Ovary (tissue), 3 donors: ENCODE results near the gene SLC16A12.

Experiments
- EP300 ChIP-seq: sonication (generic); formaldehyde crosslinking; IDR thresholded peaks from one replicate; pipeline ENCODE4 v1.6.1; 2017; ENCODE audit warnings: antibody characterized with exemption
- TF ChIP-seq, protein P1 (sequence below), 3 donors: fragments of 450-650 bp in 2 of 3; fragments of 200-600 bp in 1 of 3; IDR thresholded peaks; one replicate each; pipeline versions ENCODE4 v1.5.1 to v1.8.0; 2016 to 2022; ENCODE audit warnings: antibody characterized with exemption in 3 of 3, mild to moderate bottlenecking in 1 of 3
- donor health status: DM: no; HTN: no; CAD: no.

DNA sequence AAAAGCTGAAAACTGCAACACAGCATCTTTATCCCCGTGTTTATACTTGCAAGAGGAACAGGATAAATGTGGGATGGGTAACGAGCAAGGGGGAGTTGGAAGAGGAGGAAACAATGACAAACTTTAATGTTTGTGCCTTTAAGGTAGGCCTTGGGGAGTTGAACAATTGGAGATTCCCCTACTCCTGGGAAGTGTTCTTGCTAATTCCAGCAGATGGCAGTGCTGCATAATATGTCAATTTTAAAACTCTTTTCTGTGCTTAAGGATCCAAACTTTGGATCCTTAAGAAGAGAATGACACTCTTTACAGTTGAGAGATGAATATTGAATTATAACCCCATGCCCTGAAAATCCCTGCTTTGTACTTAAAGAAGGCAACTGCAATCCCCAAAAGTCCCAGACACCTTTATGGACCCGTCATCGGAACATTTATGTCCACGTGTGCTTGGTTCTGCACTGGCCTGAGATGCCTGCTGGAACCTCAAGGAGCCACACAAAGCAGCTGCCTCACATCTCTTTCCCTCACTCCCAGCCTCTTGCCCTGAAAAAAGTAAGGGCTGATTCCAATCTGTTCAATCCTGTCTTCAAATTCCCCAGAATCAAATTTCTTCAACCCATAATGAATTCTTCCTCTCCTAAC lies 109.0 kb downstream of the SLC16A12 start:
- TF ChIP-seq, protein P1, sequence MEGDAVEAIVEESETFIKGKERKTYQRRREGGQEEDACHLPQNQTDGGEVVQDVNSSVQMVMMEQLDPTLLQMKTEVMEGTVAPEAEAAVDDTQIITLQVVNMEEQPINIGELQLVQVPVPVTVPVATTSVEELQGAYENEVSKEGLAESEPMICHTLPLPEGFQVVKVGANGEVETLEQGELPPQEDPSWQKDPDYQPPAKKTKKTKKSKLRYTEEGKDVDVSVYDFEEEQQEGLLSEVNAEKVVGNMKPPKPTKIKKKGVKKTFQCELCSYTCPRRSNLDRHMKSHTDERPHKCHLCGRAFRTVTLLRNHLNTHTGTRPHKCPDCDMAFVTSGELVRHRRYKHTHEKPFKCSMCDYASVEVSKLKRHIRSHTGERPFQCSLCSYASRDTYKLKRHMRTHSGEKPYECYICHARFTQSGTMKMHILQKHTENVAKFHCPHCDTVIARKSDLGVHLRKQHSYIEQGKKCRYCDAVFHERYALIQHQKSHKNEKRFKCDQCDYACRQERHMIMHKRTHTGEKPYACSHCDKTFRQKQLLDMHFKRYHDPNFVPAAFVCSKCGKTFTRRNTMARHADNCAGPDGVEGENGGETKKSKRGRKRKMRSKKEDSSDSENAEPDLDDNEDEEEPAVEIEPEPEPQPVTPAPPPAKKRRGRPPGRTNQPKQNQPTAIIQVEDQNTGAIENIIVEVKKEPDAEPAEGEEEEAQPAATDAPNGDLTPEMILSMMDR (IDR thresholded peaks at IDR 0.05): peak; percentile 26 to 78 (median 75)
- no peak for TF ChIP-seq EP300
